ENCODE measurements around the gene MEOX2. TPM values are rescaled to one million over a fixed set of nuclear protein-coding genes. Genes with fewer than 3 reads are reported as not detected.

MEOX2 gene
- total RNA-seq, 1 experiment from 2014 or later = not detected

- Histone ChIP-seq H3K4me1 (ENCODE audit: insufficient read depth, low read length) (no peaks in the 10 kb centered on the region), H2AFZ (ENCODE audit: low read length) (no peak overlapping the region), H3K9me2 (replicated peaks; ENCODE audit: low read length) (no peaks in the 10 kb centered on the region), H3K9me3 (ENCODE audit: low read length) (no peaks in the 10 kb centered on the region), H4K20me1 (ENCODE audit: low read length) (no peaks in the 10 kb centered on the region), H3K27me3 (ENCODE audit: low read length) (no peaks in the 10 kb centered on the region), H3K36me3 (ENCODE audit: low read depth, low read length) (no peaks in the 10 kb centered on the region), H3K79me2 (ENCODE audit: low read length) (no peaks in the 10 kb centered on the region), H3K4me2 (ENCODE audit: low read length) (no peak overlapping the region), H3K9ac (ENCODE audit: low read length) (no peak overlapping the region), H3F3A (ENCODE audit: low read length, unreplicated experiment) (no peaks in the 10 kb centered on the region), H3K4me3 (ENCODE audit: low read length) (no peak overlapping the region), H3K27ac (ENCODE audit: low read length) (no peak overlapping the region)
- ChIA-PET CTCF (no interaction called here), POLR2A (ENCODE audit: unreplicated experiment) (no interaction called here)
- BruUV-seq (replicated peaks) = no TSS peak
- intact Hi-C loops (cut with micrococcal nuclease) = no loop called here
- no peak for ATAC-seq
- TF ChIP-seq, protein P1, sequence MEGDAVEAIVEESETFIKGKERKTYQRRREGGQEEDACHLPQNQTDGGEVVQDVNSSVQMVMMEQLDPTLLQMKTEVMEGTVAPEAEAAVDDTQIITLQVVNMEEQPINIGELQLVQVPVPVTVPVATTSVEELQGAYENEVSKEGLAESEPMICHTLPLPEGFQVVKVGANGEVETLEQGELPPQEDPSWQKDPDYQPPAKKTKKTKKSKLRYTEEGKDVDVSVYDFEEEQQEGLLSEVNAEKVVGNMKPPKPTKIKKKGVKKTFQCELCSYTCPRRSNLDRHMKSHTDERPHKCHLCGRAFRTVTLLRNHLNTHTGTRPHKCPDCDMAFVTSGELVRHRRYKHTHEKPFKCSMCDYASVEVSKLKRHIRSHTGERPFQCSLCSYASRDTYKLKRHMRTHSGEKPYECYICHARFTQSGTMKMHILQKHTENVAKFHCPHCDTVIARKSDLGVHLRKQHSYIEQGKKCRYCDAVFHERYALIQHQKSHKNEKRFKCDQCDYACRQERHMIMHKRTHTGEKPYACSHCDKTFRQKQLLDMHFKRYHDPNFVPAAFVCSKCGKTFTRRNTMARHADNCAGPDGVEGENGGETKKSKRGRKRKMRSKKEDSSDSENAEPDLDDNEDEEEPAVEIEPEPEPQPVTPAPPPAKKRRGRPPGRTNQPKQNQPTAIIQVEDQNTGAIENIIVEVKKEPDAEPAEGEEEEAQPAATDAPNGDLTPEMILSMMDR (conservative IDR thresholded peaks at IDR 0.05; ENCODE audit: low read depth, low read length) = no peak
- TF ChIP-seq EZH2 (IDR thresholded peaks at IDR 0.05; ENCODE audit: low read length, unreplicated experiment) = no peak
- no peak for TF ChIP-seq EZH2phosphoT487 (IDR thresholded peaks at IDR 0.05; ENCODE audit: borderline replicate concordance, low read length)
- no peak for DNase-seq
Observed at GRCh38 chr7:15679306-15679705, 7.2 kb downstream of the MEOX2 start.

DNA sequence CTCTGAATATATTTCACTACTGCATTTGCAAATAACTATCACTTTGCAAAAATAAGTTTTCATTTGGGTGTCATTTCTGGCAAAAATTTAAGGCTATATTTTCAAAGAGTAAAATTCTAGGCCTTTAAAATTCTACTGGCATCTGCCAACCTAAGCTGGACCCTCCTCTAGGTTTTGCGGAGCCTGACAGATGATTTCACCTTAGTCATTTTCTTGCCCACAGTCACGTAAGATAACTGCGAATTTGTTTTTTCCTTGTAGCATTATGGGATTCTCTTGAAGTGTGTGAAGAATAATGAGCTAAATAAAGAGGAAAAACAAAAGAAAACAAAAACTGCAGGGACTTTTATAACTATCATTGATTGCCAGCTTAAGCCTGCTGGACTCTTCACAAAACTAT is 7.8 kb downstream of the MEOX2 start:
- Histone ChIP-seq H3K9me2 (replicated peaks; ENCODE audit: low read length) (no peaks in the 10 kb centered on the region), H3F3A (ENCODE audit: low read length, unreplicated experiment) (no peaks in the 10 kb centered on the region), H3K27me3 (ENCODE audit: low read length) (no peaks in the 10 kb centered on the region), H3K4me3 (ENCODE audit: low read length) (no peak overlapping the region), H3K36me3 (ENCODE audit: low read depth, low read length) (no peaks in the 10 kb centered on the region), H2AFZ (ENCODE audit: low read length) (no peak overlapping the region), H3K4me1 (ENCODE audit: insufficient read depth, low read length) (no peaks in the 10 kb centered on the region), H3K79me2 (ENCODE audit: low read length) (no peaks in the 10 kb centered on the region), H4K20me1 (ENCODE audit: low read length) (no peaks in the 10 kb centered on the region), H3K27ac (ENCODE audit: low read length) (no peak overlapping the region), H3K9me3 (ENCODE audit: low read length) (no peaks in the 10 kb centered on the region), H3K9ac (ENCODE audit: low read length) (no peak overlapping the region), H3K4me2 (ENCODE audit: low read length) (no peak overlapping the region)
- ATAC-seq = no peak
- intact Hi-C loops (cut with micrococcal nuclease) = no loop called here
- no TSS peak for BruUV-seq (replicated peaks)
- CTCF ChIA-PET = no interaction called here
- TF ChIP-seq, protein P1 (conservative IDR thresholded peaks at IDR 0.05; ENCODE audit: low read depth, low read length) = no peak
- TF ChIP-seq EZH2 (IDR thresholded peaks at IDR 0.05; ENCODE audit: low read length, unreplicated experiment) (no peak), EZH2phosphoT487 (IDR thresholded peaks at IDR 0.05; ENCODE audit: borderline replicate concordance, low read length) (no peak)
- no peak for DNase-seq
- POLR2A ChIA-PET (ENCODE audit: unreplicated experiment) = no interaction called here

DNA sequence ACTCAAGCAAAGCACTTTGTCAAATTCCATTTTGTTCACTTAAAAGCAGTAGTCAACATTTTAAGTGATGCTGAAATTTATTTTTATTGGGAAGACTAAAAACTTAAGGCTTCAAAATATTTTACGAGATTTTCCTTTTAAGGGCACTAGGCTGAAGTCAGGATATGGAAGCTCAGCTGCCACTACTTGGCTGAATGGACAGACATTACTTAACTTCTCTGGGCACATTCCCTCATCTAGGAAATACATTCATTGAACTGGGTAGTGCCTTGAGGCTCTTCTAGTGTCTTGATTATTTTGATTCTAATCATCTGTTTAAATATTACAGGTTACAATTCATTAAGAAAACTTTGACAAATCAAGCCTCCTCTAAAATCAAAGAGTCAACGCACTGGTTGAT is 11.1 kb downstream of the MEOX2 start:
- H3K27ac ChIP-seq (ENCODE audit: low read length) = no peak overlapping the region
- no peaks in the 10 kb centered on the region for H3K79me2 ChIP-seq (ENCODE audit: low read length)
- no peaks in the 10 kb centered on the region for H3F3A ChIP-seq (ENCODE audit: low read length, unreplicated experiment)
- H3K4me1 ChIP-seq (ENCODE audit: insufficient read depth, low read length) = no peaks in the 10 kb centered on the region
- ChIA-PET CTCF (no interaction called here), POLR2A (ENCODE audit: unreplicated experiment) (no interaction called here)
- H3K9me2 ChIP-seq (replicated peaks; ENCODE audit: low read length) = no peaks in the 10 kb centered on the region
- H2AFZ ChIP-seq (ENCODE audit: low read length) = no peak overlapping the region
- H3K9me3 ChIP-seq (ENCODE audit: low read length) = no peaks in the 10 kb centered on the region
- H3K36me3 ChIP-seq (ENCODE audit: low read depth, low read length) = no peaks in the 10 kb centered on the region
- intact Hi-C loops (cut with micrococcal nuclease) = no loop called here
- H3K9ac ChIP-seq (ENCODE audit: low read length) = no peak overlapping the region
- no TSS peak for BruUV-seq (replicated peaks)
- H3K27me3 ChIP-seq (ENCODE audit: low read length) = no peaks in the 10 kb centered on the region
- DNase-seq (no peak), ATAC-seq (no peak)
- H3K4me3 ChIP-seq (ENCODE audit: low read length) = no peak overlapping the region
- H3K4me2 ChIP-seq (ENCODE audit: low read length) = no peak overlapping the region
- no peaks in the 10 kb centered on the region for H4K20me1 ChIP-seq (ENCODE audit: low read length)
- TF ChIP-seq EZH2 (IDR thresholded peaks at IDR 0.05; ENCODE audit: low read length, unreplicated experiment) = no peak

Measured in PC-3 (cell line).